ENCODE measurements around the gene LHFPL3. TPM values are rescaled to one million over a fixed set of nuclear protein-coding genes. Genes with fewer than 3 reads are reported as not detected.

The LHFPL3 gene
- total and polyA plus RNA-seq, 2 donors (not counting 1 experiment from before 2014, with no cell fraction given) = not detected

DNA sequence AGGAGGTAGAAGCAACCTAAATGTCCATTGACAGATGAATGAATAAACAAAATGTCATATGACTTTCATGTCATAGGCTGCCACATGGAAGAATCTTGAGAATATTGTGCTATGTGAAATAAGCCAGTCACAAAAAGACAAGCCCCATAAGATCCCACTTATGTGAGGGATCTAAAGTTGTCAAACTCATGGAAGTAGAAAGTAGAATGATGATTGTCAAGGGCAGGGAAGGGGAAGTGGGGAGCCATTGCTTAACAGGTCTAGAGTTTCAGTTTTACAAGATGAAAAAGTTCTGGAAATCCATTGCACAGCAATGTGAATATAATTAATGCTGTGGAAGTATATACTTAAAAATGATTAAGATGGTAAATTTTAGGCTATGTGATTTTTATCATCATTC, 456.3 kb downstream of the LHFPL3 start:
- Histone ChIP-seq H3K79me2 (ENCODE audit: control insufficient read depth, insufficient read depth, low read length) (no peaks in the 10 kb centered on the region), H4K20me1 (ENCODE audit: control insufficient read depth, insufficient read depth, low read length, poor library complexity, severe bottlenecking) (no peaks in the 10 kb centered on the region), H3K27ac (ENCODE audit: low read length in 2 of 2) (no peak overlapping the region), H3K4me3 (ENCODE audit: control extremely low read depth in 1 of 5, extremely low read depth in 1 of 5, insufficient read depth in 1 of 5, low read depth in 2 of 5, low read length in 4 of 5) (no peak overlapping the region), H3K27me3 (replicated peaks in 1 of 4; ENCODE audit: control extremely low read depth in 1 of 4, control insufficient read depth in 3 of 4, insufficient read depth in 4 of 4, low read length in 3 of 4) (peaks cover 0 to 8% (median 1%) of the 10 kb centered on the region in 4 experiments), H2AFZ (ENCODE audit: insufficient read depth, low read depth, low read length, poor library complexity, severe bottlenecking) (no peak overlapping the region), H3K9ac (ENCODE audit: low read length) (no peak overlapping the region), H3K4me2 (replicated peaks; ENCODE audit: low read depth, low read length, poor library complexity, severe bottlenecking) (no peak overlapping the region), H3K4me1 (ENCODE audit: control insufficient read depth in 2 of 2, insufficient read depth in 2 of 2, low read length in 2 of 2) (no peaks in the 10 kb centered on the region), H3K9me3 (ENCODE audit: control extremely low read depth in 1 of 3, control insufficient read depth in 2 of 3, insufficient read depth in 1 of 3, low read length in 2 of 3) (no peaks in the 10 kb centered on the region), H3K36me3 (replicated peaks in 1 of 2; ENCODE audit: control extremely low read depth in 1 of 2, control insufficient read depth in 1 of 2, extremely low read depth in 1 of 2, insufficient read depth in 2 of 2, low read length in 1 of 2) (no peaks in the 10 kb centered on the region)
- Mint-ChIP-seq H3K27ac (no peak overlapping the region), H3K4me1 (no peaks in the 10 kb centered on the region), H3K4me3 (no peak overlapping the region), H3K9me3 (ENCODE audit: insufficient read depth) (no peaks in the 10 kb centered on the region), H3K27me3 (peaks cover 14% of the 10 kb centered on the region)
- ATAC-seq (ENCODE audit: low read depth) (no peak), DNase-seq (no peak)
- POLR2A ChIA-PET = no interaction called here
- intact Hi-C loops (cut with micrococcal nuclease) = no loop called here
- no peak for TF ChIP-seq EZH2 (IDR thresholded peaks at IDR 0.05; ENCODE audit: borderline replicate concordance, insufficient read depth, low read depth, low read length, poor library complexity, severe bottlenecking)
- TF ChIP-seq, protein P1, sequence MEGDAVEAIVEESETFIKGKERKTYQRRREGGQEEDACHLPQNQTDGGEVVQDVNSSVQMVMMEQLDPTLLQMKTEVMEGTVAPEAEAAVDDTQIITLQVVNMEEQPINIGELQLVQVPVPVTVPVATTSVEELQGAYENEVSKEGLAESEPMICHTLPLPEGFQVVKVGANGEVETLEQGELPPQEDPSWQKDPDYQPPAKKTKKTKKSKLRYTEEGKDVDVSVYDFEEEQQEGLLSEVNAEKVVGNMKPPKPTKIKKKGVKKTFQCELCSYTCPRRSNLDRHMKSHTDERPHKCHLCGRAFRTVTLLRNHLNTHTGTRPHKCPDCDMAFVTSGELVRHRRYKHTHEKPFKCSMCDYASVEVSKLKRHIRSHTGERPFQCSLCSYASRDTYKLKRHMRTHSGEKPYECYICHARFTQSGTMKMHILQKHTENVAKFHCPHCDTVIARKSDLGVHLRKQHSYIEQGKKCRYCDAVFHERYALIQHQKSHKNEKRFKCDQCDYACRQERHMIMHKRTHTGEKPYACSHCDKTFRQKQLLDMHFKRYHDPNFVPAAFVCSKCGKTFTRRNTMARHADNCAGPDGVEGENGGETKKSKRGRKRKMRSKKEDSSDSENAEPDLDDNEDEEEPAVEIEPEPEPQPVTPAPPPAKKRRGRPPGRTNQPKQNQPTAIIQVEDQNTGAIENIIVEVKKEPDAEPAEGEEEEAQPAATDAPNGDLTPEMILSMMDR (IDR thresholded peaks at IDR 0.05) = no peak
- CTCF ChIA-PET = interaction anchor here (0.6 kb wide), 1 partner anchor 1113 kb away, joined by 3 read pairs; no protein-coding TSS in a partner anchor

DNA sequence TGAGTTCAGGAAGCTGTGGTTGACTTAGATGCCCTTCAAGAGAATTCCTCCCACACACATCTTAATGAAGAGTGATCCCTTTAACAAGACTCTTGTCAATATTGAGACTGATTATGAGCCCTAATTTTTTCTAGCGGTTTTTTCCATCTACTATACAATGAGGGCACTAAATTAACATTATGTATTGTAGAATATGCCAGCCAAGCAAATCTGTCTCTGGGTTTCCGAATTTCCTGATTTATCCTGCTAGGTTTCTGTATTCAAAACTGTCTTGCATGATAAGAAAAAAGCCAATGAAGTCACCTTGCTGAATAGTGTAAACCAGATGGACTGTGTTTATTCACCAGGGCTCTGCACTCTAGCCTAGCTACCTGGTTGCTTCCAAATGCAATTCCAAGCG, 461.4 kb downstream of the LHFPL3 start:
- H3K9me3 ChIP-seq (ENCODE audit: control extremely low read depth in 1 of 3, control insufficient read depth in 2 of 3, insufficient read depth in 1 of 3, low read length in 2 of 3) = no peaks in the 10 kb centered on the region
- TF ChIP-seq, protein P1 (IDR thresholded peaks at IDR 0.05) = no peak
- no peak for TF ChIP-seq EZH2 (IDR thresholded peaks at IDR 0.05; ENCODE audit: borderline replicate concordance, insufficient read depth, low read depth, low read length, poor library complexity, severe bottlenecking)
- H2AFZ ChIP-seq (ENCODE audit: insufficient read depth, low read depth, low read length, poor library complexity, severe bottlenecking) = no peak overlapping the region
- WGBS (ENCODE audit: insufficient coverage) = 78% methylated on average over 2 of the region's 3 CpGs
- ChIA-PET CTCF (no interaction called here), POLR2A (no interaction called here)
- H3K4me3 Mint-ChIP-seq = no peak overlapping the region
- no peak overlapping the region for H3K27ac ChIP-seq (ENCODE audit: low read length in 2 of 2)
- no peaks in the 10 kb centered on the region for H3K79me2 ChIP-seq (ENCODE audit: control insufficient read depth, insufficient read depth, low read length)
- H3K4me1 ChIP-seq (ENCODE audit: control insufficient read depth in 2 of 2, insufficient read depth in 2 of 2, low read length in 2 of 2) = no peaks in the 10 kb centered on the region
- no peak for DNase-seq
- no peaks in the 10 kb centered on the region for H4K20me1 ChIP-seq (ENCODE audit: control insufficient read depth, insufficient read depth, low read length, poor library complexity, severe bottlenecking)
- no peak overlapping the region for H3K4me3 ChIP-seq (ENCODE audit: control extremely low read depth in 1 of 5, extremely low read depth in 1 of 5, insufficient read depth in 1 of 5, low read depth in 2 of 5, low read length in 4 of 5)
- H3K36me3 ChIP-seq (replicated peaks in 1 of 2; ENCODE audit: control extremely low read depth in 1 of 2, control insufficient read depth in 1 of 2, extremely low read depth in 1 of 2, insufficient read depth in 2 of 2, low read length in 1 of 2) = no peaks in the 10 kb centered on the region
- no peak overlapping the region for H3K27ac Mint-ChIP-seq
- no peaks in the 10 kb centered on the region for H3K4me1 Mint-ChIP-seq
- no peak overlapping the region for H3K9ac ChIP-seq (ENCODE audit: low read length)
- no peaks in the 10 kb centered on the region for H3K9me3 Mint-ChIP-seq (ENCODE audit: insufficient read depth)
- no peak for ATAC-seq (ENCODE audit: low read depth)
- peaks cover 31% of the 10 kb centered on the region for H3K27me3 Mint-ChIP-seq
- intact Hi-C loops (cut with micrococcal nuclease) = no loop called here
- peaks cover 0 to 7% (median 0%) of the 10 kb centered on the region in 4 experiments for H3K27me3 ChIP-seq (replicated peaks in 1 of 4; ENCODE audit: control extremely low read depth in 1 of 4, control insufficient read depth in 3 of 4, insufficient read depth in 4 of 4, low read length in 3 of 4)
- no peak overlapping the region for H3K4me2 ChIP-seq (replicated peaks; ENCODE audit: low read depth, low read length, poor library complexity, severe bottlenecking)

All from B cell (primary cell).